ENCODE measurements around the gene TNRC6C. TPM values are rescaled to one million over a fixed set of nuclear protein-coding genes. Genes with fewer than 3 reads are reported as not detected.

Gene TNRC6C
- total and polyA plus RNA-seq, 7 donors: 1.2 to 22.4 (median 11.4) TPM

DNA sequence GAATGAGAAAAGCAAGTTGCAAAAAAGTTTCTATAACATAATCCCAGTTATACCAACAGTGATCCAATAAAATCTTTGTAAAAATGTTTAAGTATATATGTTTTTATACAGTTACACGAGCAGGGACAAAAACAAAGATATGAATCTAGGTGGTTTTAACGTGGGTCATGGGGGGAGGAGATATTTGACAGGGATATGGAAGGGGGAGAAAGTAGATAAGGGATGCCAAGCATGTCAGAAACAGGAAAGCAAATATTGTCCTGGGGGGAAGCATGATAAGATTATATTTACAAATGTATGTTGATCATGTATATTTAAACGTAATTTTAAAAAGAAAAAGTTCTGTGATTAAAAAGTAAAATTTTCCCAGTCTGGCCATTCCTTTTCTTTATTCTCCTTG, 43.1 kb downstream of the TNRC6C start:
- WGBS, 3 donors: 61 to 73% (median 66%) methylated on average over 3 of the region's 3 CpGs
- no peak for ATAC-seq

DNA sequence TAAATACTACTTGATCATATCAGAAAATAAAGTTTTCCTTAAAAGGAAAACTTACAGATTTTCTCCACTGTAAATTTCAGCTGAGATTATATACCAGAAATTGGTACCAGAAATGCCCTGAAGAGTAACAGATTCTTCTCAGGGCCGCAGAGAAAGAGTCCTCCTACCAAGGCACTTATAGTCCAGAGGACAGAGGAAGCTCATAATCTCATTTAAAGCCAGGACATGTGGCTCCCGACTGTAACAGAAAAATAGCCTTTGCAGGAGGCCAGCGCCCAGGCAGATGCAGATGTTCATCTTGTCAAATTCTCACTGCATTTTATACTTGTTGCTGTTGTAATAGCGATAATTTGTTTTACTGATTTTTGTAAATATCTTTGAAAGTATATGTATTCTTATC, 43.7 kb downstream of the TNRC6C start:
- TF ChIP-seq, protein P1, sequence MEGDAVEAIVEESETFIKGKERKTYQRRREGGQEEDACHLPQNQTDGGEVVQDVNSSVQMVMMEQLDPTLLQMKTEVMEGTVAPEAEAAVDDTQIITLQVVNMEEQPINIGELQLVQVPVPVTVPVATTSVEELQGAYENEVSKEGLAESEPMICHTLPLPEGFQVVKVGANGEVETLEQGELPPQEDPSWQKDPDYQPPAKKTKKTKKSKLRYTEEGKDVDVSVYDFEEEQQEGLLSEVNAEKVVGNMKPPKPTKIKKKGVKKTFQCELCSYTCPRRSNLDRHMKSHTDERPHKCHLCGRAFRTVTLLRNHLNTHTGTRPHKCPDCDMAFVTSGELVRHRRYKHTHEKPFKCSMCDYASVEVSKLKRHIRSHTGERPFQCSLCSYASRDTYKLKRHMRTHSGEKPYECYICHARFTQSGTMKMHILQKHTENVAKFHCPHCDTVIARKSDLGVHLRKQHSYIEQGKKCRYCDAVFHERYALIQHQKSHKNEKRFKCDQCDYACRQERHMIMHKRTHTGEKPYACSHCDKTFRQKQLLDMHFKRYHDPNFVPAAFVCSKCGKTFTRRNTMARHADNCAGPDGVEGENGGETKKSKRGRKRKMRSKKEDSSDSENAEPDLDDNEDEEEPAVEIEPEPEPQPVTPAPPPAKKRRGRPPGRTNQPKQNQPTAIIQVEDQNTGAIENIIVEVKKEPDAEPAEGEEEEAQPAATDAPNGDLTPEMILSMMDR (IDR thresholded peaks at IDR 0.05): no peak
- Histone ChIP-seq H3K27ac (no peak overlapping the region), H3K36me3 (ENCODE audit: insufficient read depth in 1 of 2, low read depth in 1 of 2) (peaks cover 4 to 20% of the 10 kb centered on the region in 2 donors), H3K4me1 (peaks cover 38% of the 10 kb centered on the region), H3K27me3 (ENCODE audit: insufficient read depth in 3 of 3, low read length in 2 of 3) (no peaks in the 10 kb centered on the region), H3K4me3 (no peak overlapping the region), H3K9me3 (no peaks in the 10 kb centered on the region)
- ATAC-seq (no peak), DNase-seq (no peak)
- intact Hi-C loops (cut with DNase I): no loop called here
- 75 to 82% (median 79%) methylated on average over 4 of the region's 4 CpGs for WGBS, 3 donors

More for the DNA sequence above, 43.1 kb downstream of the TNRC6C start:
- H3K9me3 ChIP-seq: no peaks in the 10 kb centered on the region
- no peak overlapping the region for H3K4me3 ChIP-seq
- peaks cover 4 to 20% of the 10 kb centered on the region in 2 donors for H3K36me3 ChIP-seq (ENCODE audit: insufficient read depth in 1 of 2, low read depth in 1 of 2)
- no peaks in the 10 kb centered on the region for H3K27me3 ChIP-seq (ENCODE audit: insufficient read depth in 3 of 3, low read length in 2 of 3)
- H3K27ac ChIP-seq: no peak overlapping the region
- intact Hi-C loops (cut with DNase I): no loop called here
- DNase-seq: no peak
- peaks cover 41% of the 10 kb centered on the region for H3K4me1 ChIP-seq
- TF ChIP-seq, protein P1 (IDR thresholded peaks at IDR 0.05): no peak

DNA sequence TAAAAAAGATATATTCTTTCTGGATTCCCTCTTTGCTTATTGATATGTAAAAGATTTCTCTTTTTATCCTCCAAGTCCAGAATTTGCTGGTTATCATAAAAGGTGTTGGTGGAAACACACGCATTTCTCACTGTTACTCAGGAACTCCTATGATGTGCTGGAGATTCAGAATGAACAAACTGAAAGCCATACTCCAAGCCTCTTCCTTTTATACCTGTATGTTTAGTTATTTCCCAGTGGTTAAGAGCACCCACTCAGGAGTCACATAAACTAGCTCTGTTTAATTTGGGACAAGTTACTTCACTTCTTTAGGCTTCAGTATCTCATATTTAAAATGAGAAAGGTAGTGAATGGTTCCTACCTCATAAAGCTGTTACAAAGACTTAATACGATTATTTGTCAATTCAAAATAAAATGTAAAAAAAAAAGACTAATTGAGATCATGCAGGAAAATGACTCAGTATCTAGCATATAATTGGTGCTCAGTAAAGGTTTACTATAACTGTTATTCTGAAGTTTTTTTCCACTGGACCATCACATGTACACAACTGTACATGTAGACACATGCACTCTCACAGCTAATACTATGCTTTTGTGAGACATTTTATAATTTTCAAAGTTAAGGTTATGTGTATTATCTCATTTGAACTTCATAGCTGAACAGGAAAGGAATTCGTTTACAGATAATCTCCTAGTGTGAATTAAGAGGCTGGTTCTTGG, 47.1 kb downstream of the TNRC6C start:
- Histone ChIP-seq H3K4me1 (peaks cover 31% of the 10 kb centered on the region), H3K27ac (no peak overlapping the region), H3K27me3 (ENCODE audit: insufficient read depth in 3 of 3, low read length in 2 of 3) (no peaks in the 10 kb centered on the region), H3K9me3 (no peaks in the 10 kb centered on the region), H3K36me3 (ENCODE audit: insufficient read depth in 1 of 2, low read depth in 1 of 2) (peaks cover 4 to 30% of the 10 kb centered on the region in 2 donors), H3K4me3 (no peak overlapping the region)
- TF ChIP-seq, protein P1 (IDR thresholded peaks at IDR 0.05): no peak
- DNase-seq: no peak
- intact Hi-C loops (cut with DNase I): no loop called here
- ATAC-seq: no peak
- WGBS, 3 donors: 90 to 94% (median 93%) methylated on average over 3 of the region's 3 CpGs

DNA sequence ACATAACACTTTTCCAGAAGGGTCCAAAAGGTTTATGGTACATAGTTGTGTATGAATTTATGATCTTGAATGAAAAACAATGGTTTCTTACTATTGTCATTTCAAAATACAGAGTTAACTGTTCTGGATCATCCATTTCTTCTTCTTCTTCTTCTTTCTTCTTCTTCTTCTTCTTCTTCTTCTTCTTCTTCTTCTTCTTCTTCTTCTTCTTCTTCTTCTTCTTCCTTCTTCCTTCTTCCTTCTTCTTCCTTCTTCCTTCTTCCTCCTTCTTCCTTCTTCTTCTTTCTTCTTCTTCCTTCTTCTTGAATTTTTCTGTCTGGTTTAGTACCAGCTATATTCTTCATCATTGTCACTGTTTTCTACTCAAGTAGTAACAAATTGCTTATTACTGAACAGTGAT, 47.8 kb downstream of the TNRC6C start:
- Histone ChIP-seq H3K27me3 (ENCODE audit: insufficient read depth in 3 of 3, low read length in 2 of 3) (no peaks in the 10 kb centered on the region), H3K36me3 (ENCODE audit: insufficient read depth in 1 of 2, low read depth in 1 of 2) (peaks cover 4 to 34% of the 10 kb centered on the region in 2 donors), H3K9me3 (no peaks in the 10 kb centered on the region), H3K4me3 (no peak overlapping the region), H3K4me1 (peaks cover 24% of the 10 kb centered on the region), H3K27ac (no peak overlapping the region)
- ATAC-seq (no peak), DNase-seq (no peak)
- TF ChIP-seq, protein P1 (IDR thresholded peaks at IDR 0.05): no peak
- intact Hi-C loops (cut with DNase I): no loop called here

DNA sequence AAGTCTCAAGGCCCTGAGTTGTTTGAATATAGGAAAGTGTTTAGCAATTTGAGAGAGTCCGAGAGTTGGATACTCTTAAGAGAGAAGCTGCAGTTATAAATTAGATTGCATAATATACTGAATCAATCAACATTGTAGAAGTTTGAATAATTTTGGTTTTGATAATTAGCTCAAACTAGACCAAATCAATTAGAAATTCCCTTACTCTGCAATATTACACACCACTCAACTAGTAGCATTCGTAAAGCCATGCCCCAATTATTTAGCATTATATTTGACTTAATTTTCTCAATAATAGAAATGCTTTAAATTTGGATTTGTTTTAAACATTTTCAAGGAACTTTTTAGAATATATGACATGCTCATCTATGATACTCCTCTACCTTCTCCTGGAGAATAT, 49.1 kb downstream of the TNRC6C start:
- intact Hi-C loops (cut with DNase I): no loop called here
- Histone ChIP-seq H3K4me3 (no peak overlapping the region), H3K27me3 (ENCODE audit: insufficient read depth in 3 of 3, low read length in 2 of 3) (no peaks in the 10 kb centered on the region), H3K27ac (no peak overlapping the region), H3K4me1 (peaks cover 14% of the 10 kb centered on the region), H3K9me3 (no peaks in the 10 kb centered on the region), H3K36me3 (ENCODE audit: insufficient read depth in 1 of 2, low read depth in 1 of 2) (peaks cover 4 to 42% of the 10 kb centered on the region in 2 donors)
- ATAC-seq: no peak
- no peak for DNase-seq
- 95 to 98% (median 96%) methylated on average over 2 of the region's 2 CpGs for WGBS, 3 donors
- TF ChIP-seq, protein P1 (IDR thresholded peaks at IDR 0.05): no peak

Measured in psoas muscle (tissue), 8 donors.